Endothelial cell of umbilical vein (primary cell): ENCODE results near the gene SKIC3.

Experiments
- CTCF ChIP-seq, 2 donors: IDR thresholded peaks; 1 replicate in 1 of 2; 2 replicates in 1 of 2; pipeline ENCODE4 v1.5.1; 2011; ENCODE audit warnings: low read length in 2 of 2, mild to moderate bottlenecking in 2 of 2, moderate library complexity in 2 of 2, control low read depth in 1 of 2, inconsistent platforms in 1 of 2, low read depth in 1 of 2; ENCODE audit not compliant: insufficient read depth in 1 of 2; ENCODE audit errors: extremely low read depth in 1 of 2
- EZH2 ChIP-seq: IDR thresholded peaks from 2 replicates; pipeline ENCODE4 v1.6.1; 2012; ENCODE audit warnings: borderline replicate concordance, low read depth, mild to moderate bottlenecking, moderate library complexity, low read length, inconsistent platforms; ENCODE audit not compliant: severe bottlenecking
- MAX ChIP-seq: IDR thresholded peaks from 2 replicates; pipeline ENCODE4 v1.6.1; 2011; ENCODE audit not compliant: insufficient read depth, insufficient read length
- POLR2A ChIP-seq: IDR thresholded peaks from 2 replicates; pipeline ENCODE4 v1.6.1; 2012; ENCODE audit warnings: low read depth, mild to moderate bottlenecking, control low read depth, low read length
- POLR2AphosphoS5 ChIP-seq: IDR thresholded peaks from 2 replicates; pipeline ENCODE4 v1.6.1; 2012; ENCODE audit warnings: low read depth, mild to moderate bottlenecking, control low read depth, low read length, moderate library complexity; ENCODE audit not compliant: insufficient read depth

GRCh38 chr5:95583992-95584391, 29.2 kb upstream of the SKIC3 start:
- TF ChIP-seq CTCF (IDR thresholded peaks at IDR 0.05; ENCODE audit: extremely low read depth in 1 of 2, insufficient read depth in 1 of 2, low read depth in 1 of 2, low read length in 2 of 2) (no peak), EZH2 (no peak), POLR2A (no peak), POLR2AphosphoS5 (no peak), MAX (no peak)
